Measurements from ENCODE around the gene SCFD2.
"Not testable (repeated sequence)": the region's sequence is repeated elsewhere in the genome, so short reads cannot be mapped to it uniquely, and the experiment has no call there.

- TF ChIP-seq CTCF, POLR2A (IDR thresholded peaks at IDR 0.05): not testable (repeated sequence)
Observed at GRCh38 chr4:53340145-53340544, 25.7 kb downstream of the SCFD2 start.
